Measurements from ENCODE around the gene NUFIP1. TPM values are rescaled to one million over a fixed set of nuclear protein-coding genes. Genes with fewer than 3 reads are reported as not detected.

Gene NUFIP1
- 1 to 10 TPM; 2.1 to 4.9 (median 3.3) TPM for total RNA-seq
- polyA plus RNA-seq: 1 to 10 TPM; 1.4 to 2.4 TPM
- long read RNA-seq, donor 1, partial matches to known transcripts: 0 of 3 reads
- long read RNA-seq, donor 1, other reads (novel, unspliced or antisense): 0 of 3 reads
- long read RNA-seq, donor 2, partial matches to known transcripts: 1 of 3 reads
- long read RNA-seq, donor 2, other reads (novel, unspliced or antisense): 0 of 3 reads
- long read RNA-seq, donor 3, partial matches to known transcripts: 0 of 2 reads
- long read RNA-seq, donor 3, other reads (novel, unspliced or antisense): 0 of 2 reads

DNA sequence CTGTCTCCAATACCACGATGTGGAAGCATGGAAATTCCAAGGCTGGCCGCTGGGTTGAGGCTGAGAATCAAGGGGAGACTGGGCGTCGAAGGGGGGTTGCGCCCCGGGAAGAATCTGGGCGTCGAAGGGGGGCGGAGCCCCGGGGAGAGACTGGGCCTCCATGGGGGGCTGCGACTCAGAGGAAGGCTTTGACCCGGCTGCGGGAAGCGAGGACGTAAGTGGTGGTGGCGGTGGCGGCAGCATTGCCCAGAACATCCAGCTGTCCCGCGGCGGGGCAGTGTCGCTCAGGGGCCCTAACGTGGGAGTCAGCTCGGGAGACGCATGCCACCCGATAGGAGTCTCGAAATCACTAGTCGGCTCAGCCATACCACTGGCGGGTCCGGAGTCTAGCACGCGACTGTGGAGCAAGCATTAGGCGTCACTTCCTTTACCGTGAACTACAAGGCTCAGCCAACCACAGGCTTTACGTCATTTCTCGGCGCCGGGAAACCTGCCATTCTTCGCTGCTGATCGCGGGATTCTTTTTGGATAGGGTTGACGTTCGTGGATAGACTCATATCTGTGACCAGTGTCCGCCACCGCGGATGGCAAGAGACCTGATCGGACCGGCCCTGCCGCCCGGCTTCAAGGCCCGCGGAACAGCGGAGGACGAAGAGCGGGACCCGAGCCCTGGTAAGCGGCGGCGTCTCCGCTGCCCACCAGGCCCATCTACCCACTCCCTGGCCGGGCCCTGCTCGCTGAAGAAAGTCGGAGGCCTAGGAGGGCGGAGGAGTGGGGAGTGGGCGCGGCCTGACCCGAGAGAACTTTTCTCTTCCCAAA is at the start of gene NUFIP1, which contains the start of gene GPALPP1:
Gene NUFIP1, minus strand, starts transcription at position 401 of the 819 bp plus-strand sequence. Its CDS starts 35 bp downstream, at position 366.
Gene GPALPP1, plus strand, starts transcription at position 468 of the 819 bp plus-strand sequence. Its CDS starts 117 bp downstream, at position 585.
- ATAC-seq (peak; percentile 95 to 99 (median 98)), DNase-seq (peak; percentile 92 to 94 (median 93))
- H3K9me3 ChIP-seq: no peaks in the 10 kb centered on the region
- H3K4me3 ChIP-seq: peak within 1 kb of the TSS; percentile 68 to 100 (median 92)
- peaks cover 0 to 19% (median 13%) of the 10 kb centered on the region in 9 donors for H3K36me3 ChIP-seq
- H3K27me3 ChIP-seq: no peaks in the 10 kb centered on the region
- H3K27ac ChIP-seq: peak within 1 kb of the TSS in 11 of 12 donors; percentile 34 to 90 (median 87)
- TF ChIP-seq, protein P1, sequence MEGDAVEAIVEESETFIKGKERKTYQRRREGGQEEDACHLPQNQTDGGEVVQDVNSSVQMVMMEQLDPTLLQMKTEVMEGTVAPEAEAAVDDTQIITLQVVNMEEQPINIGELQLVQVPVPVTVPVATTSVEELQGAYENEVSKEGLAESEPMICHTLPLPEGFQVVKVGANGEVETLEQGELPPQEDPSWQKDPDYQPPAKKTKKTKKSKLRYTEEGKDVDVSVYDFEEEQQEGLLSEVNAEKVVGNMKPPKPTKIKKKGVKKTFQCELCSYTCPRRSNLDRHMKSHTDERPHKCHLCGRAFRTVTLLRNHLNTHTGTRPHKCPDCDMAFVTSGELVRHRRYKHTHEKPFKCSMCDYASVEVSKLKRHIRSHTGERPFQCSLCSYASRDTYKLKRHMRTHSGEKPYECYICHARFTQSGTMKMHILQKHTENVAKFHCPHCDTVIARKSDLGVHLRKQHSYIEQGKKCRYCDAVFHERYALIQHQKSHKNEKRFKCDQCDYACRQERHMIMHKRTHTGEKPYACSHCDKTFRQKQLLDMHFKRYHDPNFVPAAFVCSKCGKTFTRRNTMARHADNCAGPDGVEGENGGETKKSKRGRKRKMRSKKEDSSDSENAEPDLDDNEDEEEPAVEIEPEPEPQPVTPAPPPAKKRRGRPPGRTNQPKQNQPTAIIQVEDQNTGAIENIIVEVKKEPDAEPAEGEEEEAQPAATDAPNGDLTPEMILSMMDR (IDR thresholded peaks at IDR 0.05): peak in 1 of 12 donors; percentile 20
- peak in 1 of 2 donors; percentile 56 for TF ChIP-seq POLR2A (IDR thresholded peaks at IDR 0.05)
- intact Hi-C loops (cut with DNase I): loop anchor here in 1 of 10 donors (5.0 kb wide), 1 partner anchor 133 kb away; the partner anchor contains the start of gene GTF2F2
- H3K4me1 ChIP-seq: peaks cover 3 to 34% (median 23%) of the 10 kb centered on the region in 12 donors
- WGBS, 4 donors: 0 to 3% (median 0%) methylated on average over 28 to 66 of the region's 66 CpGs

DNA sequence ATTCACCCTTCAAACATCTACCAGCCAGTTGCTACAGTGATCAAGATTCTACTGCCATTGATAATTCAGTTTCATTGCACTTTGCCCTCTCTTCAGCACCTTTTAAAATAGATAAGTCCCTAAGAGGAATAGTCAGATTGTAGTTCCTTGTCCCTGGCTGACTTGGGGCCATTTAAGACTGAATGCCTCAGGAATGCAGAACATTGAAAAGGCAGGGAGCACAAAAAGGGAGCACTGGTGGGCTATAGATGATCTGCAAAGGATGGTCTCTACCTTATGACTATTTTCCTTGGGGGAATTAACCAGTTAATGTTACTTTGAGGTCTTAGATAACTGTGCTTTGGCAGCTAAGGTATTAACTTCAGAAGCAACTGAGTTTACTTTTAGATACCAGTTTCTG is 46.9 kb upstream of the NUFIP1 start:
- TF ChIP-seq, protein P1 (IDR thresholded peaks at IDR 0.05): no peak
- no peaks in the 10 kb centered on the region for H3K4me1 ChIP-seq
- DNase-seq (no peak), ATAC-seq (no peak)
- H3K27me3 ChIP-seq: no peaks in the 10 kb centered on the region
- H3K27ac ChIP-seq: no peak overlapping the region
- H3K9me3 ChIP-seq: no peaks in the 10 kb centered on the region
- intact Hi-C loops (cut with DNase I): no loop called here
- H3K4me3 ChIP-seq: no peak overlapping the region
- peaks cover 0 to 47% (median 21%) of the 10 kb centered on the region in 9 donors for H3K36me3 ChIP-seq

DNA sequence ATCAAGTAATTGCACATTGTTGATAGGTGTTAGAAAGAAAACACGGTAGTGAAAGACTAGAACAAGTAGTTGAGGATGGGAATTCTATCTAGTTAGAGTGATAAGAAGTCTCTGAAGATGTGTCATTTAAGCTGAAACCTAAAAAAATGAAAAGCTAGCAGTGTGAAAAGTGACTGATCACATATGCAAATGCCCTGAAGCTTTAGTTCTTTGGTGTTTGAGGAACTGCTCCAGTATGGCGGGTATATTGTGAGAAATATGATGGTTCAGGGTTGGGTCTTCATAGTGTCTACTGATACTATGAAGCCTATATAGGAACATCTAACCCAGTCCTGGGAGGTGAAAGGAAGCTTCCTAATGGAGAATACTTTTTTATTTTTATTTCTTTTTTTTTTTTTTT is 45.1 kb upstream of the NUFIP1 start:
- Histone ChIP-seq H3K4me1 (no peaks in the 10 kb centered on the region), H3K27ac (no peak overlapping the region), H3K36me3 (peaks cover 0 to 60% (median 29%) of the 10 kb centered on the region in 9 donors), H3K27me3 (no peaks in the 10 kb centered on the region), H3K9me3 (no peaks in the 10 kb centered on the region), H3K4me3 (no peak overlapping the region)
- TF ChIP-seq POLR2A (IDR thresholded peaks at IDR 0.05): no peak
- TF ChIP-seq, protein P1 (IDR thresholded peaks at IDR 0.05): no peak
- intact Hi-C loops (cut with DNase I): no loop called here
- no peak for ATAC-seq
- DNase-seq: no peak
- 92 to 98% (median 96%) methylated on average over 2 of the region's 2 CpGs for WGBS, 4 donors

DNA sequence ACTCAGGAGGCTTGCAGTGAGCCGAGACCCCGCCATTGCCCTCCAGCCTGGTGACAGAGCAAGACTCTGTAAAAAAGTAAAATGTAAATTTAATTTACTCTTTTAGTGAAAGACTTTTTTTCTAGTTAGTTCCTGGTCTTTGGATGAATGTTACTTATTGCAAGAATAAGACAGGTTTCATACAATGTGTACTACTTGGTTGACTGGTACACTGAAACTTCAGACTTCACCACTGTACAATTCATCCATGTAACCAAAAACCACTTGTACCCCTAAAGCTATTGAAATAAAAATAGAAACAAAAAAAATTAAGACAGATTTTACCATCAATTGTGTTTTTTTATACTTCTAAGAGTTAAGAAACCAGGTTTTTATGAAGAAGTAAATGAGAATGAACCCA is 35.6 kb upstream of the NUFIP1 start:
- DNase-seq: no peak
- peaks cover 0 to 96% (median 73%) of the 10 kb centered on the region in 9 donors for H3K36me3 ChIP-seq
- H3K4me1 ChIP-seq: no peaks in the 10 kb centered on the region
- no peaks in the 10 kb centered on the region for H3K9me3 ChIP-seq
- ATAC-seq: no peak
- H3K4me3 ChIP-seq: no peak overlapping the region
- TF ChIP-seq, protein P1 (IDR thresholded peaks at IDR 0.05): no peak
- no peak for TF ChIP-seq POLR2A (IDR thresholded peaks at IDR 0.05)
- 96 to 100% (median 97%) methylated on average over 2 of the region's 2 CpGs for WGBS, 4 donors
- no peak overlapping the region for H3K27ac ChIP-seq
- H3K27me3 ChIP-seq: no peaks in the 10 kb centered on the region
- intact Hi-C loops (cut with DNase I): no loop called here
